Sigmoid colon (tissue), 4 donors: Measurements from ENCODE around the gene SLC16A3.

Source experiments
- EP300 ChIP-seq, 4 donors: sonication (generic); formaldehyde crosslinking; IDR thresholded peaks; one replicate each; pipeline ENCODE4 v1.6.1; 2017; ENCODE audit warnings: antibody characterized with exemption in 4 of 4
- POLR2A ChIP-seq, 2 donors: fragments of 450-650 bp; IDR thresholded peaks; one replicate each; pipeline ENCODE4 v1.6.1; 2016; ENCODE audit warnings: antibody characterized with exemption in 2 of 2, mild to moderate bottlenecking in 2 of 2, moderate library complexity in 2 of 2
- POLR2AphosphoS5 ChIP-seq, 4 donors: sonication (generic); formaldehyde crosslinking; IDR thresholded peaks; one replicate each; pipeline ENCODE4 v1.6.1; 2017; ENCODE audit warnings: antibody characterized with exemption in 4 of 4
- TF ChIP-seq, protein P1 (sequence below), 4 experiments: fragments of 450-650 bp in 3 of 4; fragments of 200-600 bp in 1 of 4; IDR thresholded peaks; one replicate each; pipeline ENCODE4 v1.5.1; 2016 to 2019; ENCODE audit warnings: antibody characterized with exemption in 4 of 4, mild to moderate bottlenecking in 3 of 4, moderate library complexity in 2 of 4

DNA sequence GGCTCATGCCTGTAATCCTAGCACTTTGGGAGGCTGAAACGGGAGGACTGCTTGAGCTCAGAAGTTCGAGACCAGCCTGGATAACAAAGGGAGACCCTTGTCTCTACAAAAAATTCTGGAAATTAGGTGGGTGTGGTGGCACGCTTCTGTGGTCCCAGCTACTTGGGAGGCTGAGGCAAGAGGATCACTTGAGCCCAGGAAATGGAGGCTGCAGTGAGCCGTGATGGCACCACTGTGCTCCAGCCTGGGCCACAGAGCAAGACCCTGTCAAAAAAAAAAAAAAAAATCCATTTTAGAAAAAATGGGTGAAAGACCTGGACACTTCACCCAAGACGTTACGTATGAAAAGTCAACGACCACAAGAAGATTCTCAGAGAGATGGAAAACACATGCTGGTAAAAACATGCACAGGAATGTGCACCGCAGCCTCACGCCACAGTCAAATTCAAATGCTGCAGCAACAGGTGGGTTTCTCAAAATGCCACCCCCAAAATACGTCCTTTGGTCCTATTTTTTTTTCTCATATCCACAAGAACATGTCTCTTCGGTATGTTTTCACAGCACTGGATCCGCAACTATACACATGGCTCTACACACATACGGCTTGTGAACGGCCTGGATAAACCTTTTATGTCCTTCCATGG lies 27.5 kb downstream of the SLC16A3 start:
- TF ChIP-seq, protein P1, sequence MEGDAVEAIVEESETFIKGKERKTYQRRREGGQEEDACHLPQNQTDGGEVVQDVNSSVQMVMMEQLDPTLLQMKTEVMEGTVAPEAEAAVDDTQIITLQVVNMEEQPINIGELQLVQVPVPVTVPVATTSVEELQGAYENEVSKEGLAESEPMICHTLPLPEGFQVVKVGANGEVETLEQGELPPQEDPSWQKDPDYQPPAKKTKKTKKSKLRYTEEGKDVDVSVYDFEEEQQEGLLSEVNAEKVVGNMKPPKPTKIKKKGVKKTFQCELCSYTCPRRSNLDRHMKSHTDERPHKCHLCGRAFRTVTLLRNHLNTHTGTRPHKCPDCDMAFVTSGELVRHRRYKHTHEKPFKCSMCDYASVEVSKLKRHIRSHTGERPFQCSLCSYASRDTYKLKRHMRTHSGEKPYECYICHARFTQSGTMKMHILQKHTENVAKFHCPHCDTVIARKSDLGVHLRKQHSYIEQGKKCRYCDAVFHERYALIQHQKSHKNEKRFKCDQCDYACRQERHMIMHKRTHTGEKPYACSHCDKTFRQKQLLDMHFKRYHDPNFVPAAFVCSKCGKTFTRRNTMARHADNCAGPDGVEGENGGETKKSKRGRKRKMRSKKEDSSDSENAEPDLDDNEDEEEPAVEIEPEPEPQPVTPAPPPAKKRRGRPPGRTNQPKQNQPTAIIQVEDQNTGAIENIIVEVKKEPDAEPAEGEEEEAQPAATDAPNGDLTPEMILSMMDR (IDR thresholded peaks at IDR 0.05): no peak
- no peak for TF ChIP-seq POLR2A (IDR thresholded peaks at IDR 0.05)
- no peak for TF ChIP-seq EP300 (IDR thresholded peaks at IDR 0.05)
- TF ChIP-seq POLR2AphosphoS5 (IDR thresholded peaks at IDR 0.05): no peak
